Endothelial cell of umbilical vein (primary cell): ENCODE results near the gene LTB4R. TPM values are rescaled to one million over a fixed set of nuclear protein-coding genes. Genes with fewer than 3 reads are reported as not detected.

ENCODE experiments used
- BruUV-seq: library from RNA; stranded (reverse); fragments of 400-500 nt; replicated peaks from 2 replicates; lab custom pipeline; 2021; lab: Mats Ljungman, UMichigan
- CTCF ChIA-PET: fragments of 300-600, 350-600 bp; sonication (Branson Sonifier 250); formaldehyde crosslinking; loops from one replicate; lab custom pipeline; 2021; ENCODE audit warnings: antibody characterized with exemption, inconsistent platforms; lab: Charles Lee
- POLR2A ChIA-PET: fragments of 300-600, 350-600 bp; sonication (Branson Sonifier 250); formaldehyde crosslinking; loops from one replicate; lab custom pipeline; 2021; ENCODE audit warnings: antibody characterized with exemption, inconsistent platforms; lab: Charles Lee
- DNase-seq: peaks from one replicate; pipeline ENCODE4 v3.0.0-alpha.2; 2011; ENCODE audit warnings: low read depth, low spot score
- FAIRE-seq: peaks from 2 replicates; lab custom pipeline; 2011; peaks lifted over from hg19 to GRCh38; lab: Jason Lieb, UNC
- H2AFZ ChIP-seq: 2 replicates; pipeline ENCODE4 v1.6.0; 2012; ENCODE audit warnings: low read depth, low read length, control low read depth, inconsistent platforms
- H3K27ac ChIP-seq: 2 replicates; pipeline ENCODE4 v1.5.1; 2011; ENCODE audit warnings: low read depth, mild to moderate bottlenecking, control low read depth, low read length, moderate library complexity; ENCODE audit not compliant: insufficient read depth
- H3K27me3 ChIP-seq, 2 experiments: 2 replicates each; pipeline versions ENCODE4 v1.6.0 to v1.6.1; 2011; ENCODE audit warnings: low read length in 2 of 2, mixed read lengths in 1 of 2; ENCODE audit not compliant: control insufficient read depth in 2 of 2, insufficient read depth in 2 of 2
- H3K36me3 ChIP-seq, 2 experiments: 2 replicates in 1 of 2; 3 replicates in 1 of 2; pipeline ENCODE4 v1.5.1; 2011; ENCODE audit warnings: low read length in 2 of 2, mild to moderate bottlenecking in 1 of 2, moderate library complexity in 1 of 2; ENCODE audit not compliant: control insufficient read depth in 2 of 2, insufficient read depth in 2 of 2; ENCODE audit errors: extremely low read depth in 1 of 2
- H3K4me1 ChIP-seq: 3 replicates; pipeline ENCODE4 v1.5.1; 2011; ENCODE audit warnings: mild to moderate bottlenecking, low read length; ENCODE audit not compliant: control insufficient read depth, insufficient read depth; ENCODE audit errors: extremely low read depth
- H3K4me2 ChIP-seq: 2 replicates; pipeline ENCODE4 v1.6.1; 2011; ENCODE audit warnings: low read length, control low read depth, mixed read lengths; ENCODE audit not compliant: insufficient read depth
- H3K4me3 ChIP-seq, 3 experiments: fragments of 200-600 bp in 1 of 3; sonication (generic), shearing (Covaris generic) in 1 of 3; replicated peaks in 1 of 3; 2 replicates each; pipeline ENCODE4 v1.5.1; 2011 to 2016; ENCODE audit warnings: control low read depth in 3 of 3, low read length in 3 of 3, mild to moderate bottlenecking in 2 of 3, inconsistent platforms in 1 of 3, low read depth in 1 of 3, moderate library complexity in 1 of 3; ENCODE audit not compliant: insufficient read depth in 1 of 3
- H3K79me2 ChIP-seq: 2 replicates; pipeline ENCODE4 v1.6.0; 2012; ENCODE audit warnings: low read length, inconsistent platforms; ENCODE audit not compliant: control insufficient read depth, insufficient read depth
- H3K9ac ChIP-seq: replicated peaks from 2 replicates; pipeline ENCODE3; 2011; ENCODE audit warnings: low read length, control low read depth; ENCODE audit not compliant: insufficient read depth; ENCODE audit errors: extremely low read depth
- H3K9me1 ChIP-seq: replicated peaks from 3 replicates; pipeline ENCODE4 v1.6.0; 2011; ENCODE audit warnings: mild to moderate bottlenecking, low read length; ENCODE audit not compliant: control insufficient read depth, insufficient read depth; ENCODE audit errors: extremely low read depth
- H3K9me3 ChIP-seq: replicated peaks from 2 replicates; pipeline ENCODE4 v1.5.1; 2012; ENCODE audit warnings: low read length, inconsistent platforms; ENCODE audit not compliant: control insufficient read depth, insufficient read depth
- H4K20me1 ChIP-seq: replicated peaks from 2 replicates; pipeline ENCODE3; 2011; ENCODE audit warnings: mild to moderate bottlenecking, low read length; ENCODE audit not compliant: control insufficient read depth, insufficient read depth; ENCODE audit errors: extremely low read depth
- EZH2 ChIP-seq: IDR thresholded peaks from 2 replicates; pipeline ENCODE4 v1.6.1; 2012; ENCODE audit warnings: borderline replicate concordance, low read depth, mild to moderate bottlenecking, moderate library complexity, low read length, inconsistent platforms; ENCODE audit not compliant: severe bottlenecking
- FOS ChIP-seq: IDR thresholded peaks from 2 replicates; pipeline ENCODE4 v1.6.1; 2011; ENCODE audit warnings: mild to moderate bottlenecking, low read length, moderate library complexity, borderline replicate concordance; ENCODE audit not compliant: insufficient read depth
- GATA2 ChIP-seq: IDR thresholded peaks from 2 replicates; pipeline ENCODE4 v1.7.0; 2011; ENCODE audit warnings: low read depth, mild to moderate bottlenecking, moderate library complexity, mixed read lengths, low read length; ENCODE audit not compliant: insufficient read length, insufficient read depth
- JUN ChIP-seq: IDR thresholded peaks from 2 replicates; pipeline ENCODE4 v1.6.1; 2011; ENCODE audit warnings: borderline replicate concordance, low read depth; ENCODE audit not compliant: insufficient read length, insufficient read depth
- MYC ChIP-seq: IDR thresholded peaks from one replicate; pipeline ENCODE4 v1.6.1; 2011; ENCODE audit warnings: mild to moderate bottlenecking, low read depth, low read length
- POLR2A ChIP-seq: IDR thresholded peaks from 2 replicates; pipeline ENCODE4 v1.6.1; 2012; ENCODE audit warnings: low read depth, mild to moderate bottlenecking, control low read depth, low read length
- POLR2AphosphoS5 ChIP-seq: IDR thresholded peaks from 2 replicates; pipeline ENCODE4 v1.6.1; 2012; ENCODE audit warnings: low read depth, mild to moderate bottlenecking, control low read depth, low read length, moderate library complexity; ENCODE audit not compliant: insufficient read depth
- dilution Hi-C: fragments of 300-500 bp; cut with MboI; formaldehyde crosslinking; loops from one replicate; pipeline ENCODE4 v1.15.0; 2019; ENCODE audit warnings: low sequenced_read_pairs; ENCODE audit not compliant: extremely low pct_ligation_motif_present
- intact Hi-C: fragments of 100-400 bp; cut with micrococcal nuclease; formaldehyde crosslinking; loops from one replicate; pipeline ENCODE4 v1.10.0; 2022
- polyA plus RNA-seq, 4 experiments: library from polyadenylated mRNA; depleted of rRNA in 3 of 4; stranded (reverse) in 3 of 4; unstranded in 1 of 4; fragments of >200 nt; gene quantifications; 2 replicates each; pipeline versions ENCODE4 v1.2.1 to v1.2.3, GENCODE V29; 2011 to 2012; ENCODE audit warnings: missing spikeins in 1 of 4
- total RNA-seq: library from RNA; stranded (reverse); gene quantifications from 2 replicates; pipeline ENCODE4 v1.2.3, GENCODE V29; 2021
- TF ChIP-seq, protein P1 (sequence below): IDR thresholded peaks from 2 replicates; pipeline ENCODE4 v1.6.1; 2011; ENCODE audit not compliant: insufficient read depth, insufficient read length
- TF ChIP-seq, protein P2 (sequence below), 2 donors: IDR thresholded peaks; 1 replicate in 1 of 2; 2 replicates in 1 of 2; pipeline ENCODE4 v1.5.1; 2011; ENCODE audit warnings: low read length in 2 of 2, mild to moderate bottlenecking in 2 of 2, moderate library complexity in 2 of 2, control low read depth in 1 of 2, inconsistent platforms in 1 of 2, low read depth in 1 of 2; ENCODE audit not compliant: insufficient read depth in 1 of 2; ENCODE audit errors: extremely low read depth in 1 of 2

The LTB4R gene
- total and polyA plus RNA-seq, 2 donors (not counting 3 experiments of a cell fraction or from before 2014, with no cell fraction given): 9.1 to 10.5 TPM

DNA sequence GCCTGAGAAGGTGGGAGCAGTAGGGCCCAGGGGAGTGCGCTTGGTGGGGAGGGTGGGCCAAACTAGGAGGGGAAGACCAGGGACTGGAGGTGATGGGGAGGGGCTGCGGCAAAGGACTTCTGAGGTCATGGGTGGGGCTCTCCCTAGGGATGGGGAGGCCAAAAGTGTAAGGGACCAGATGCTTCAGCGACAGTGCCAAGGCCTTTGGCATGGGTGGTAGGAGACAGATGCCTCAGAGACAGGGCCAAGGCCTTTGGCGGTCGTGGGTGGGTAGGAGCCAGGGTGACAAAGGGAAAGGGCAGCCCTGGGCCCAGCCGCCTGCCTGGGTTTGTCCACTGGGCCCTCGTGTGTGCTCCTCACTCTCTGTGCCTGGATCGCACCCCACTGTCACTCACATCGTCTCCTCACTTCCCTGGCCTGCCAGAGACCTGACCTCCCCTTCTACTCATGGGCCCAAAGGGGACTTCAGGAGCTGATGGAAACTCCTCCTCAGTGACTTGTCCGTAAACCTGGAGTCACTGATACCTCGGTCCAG lies 26.7 kb upstream of the LTB4R start:
- no peak overlapping the region for H3K4me3 ChIP-seq
- ChIA-PET POLR2A (no interaction called here), CTCF (interaction anchor here (0.9 to 1.6 kb wide), 3 partner anchors 12 to 23 kb away, joined by 3 to 4 read pairs (median 3); partner anchors contain the start of gene CIDEB)
- intact Hi-C loops: no loop called here
- H3K9ac ChIP-seq: no peak overlapping the region
- no peaks in the 10 kb centered on the region for H4K20me1 ChIP-seq
- TF ChIP-seq, protein P1, sequence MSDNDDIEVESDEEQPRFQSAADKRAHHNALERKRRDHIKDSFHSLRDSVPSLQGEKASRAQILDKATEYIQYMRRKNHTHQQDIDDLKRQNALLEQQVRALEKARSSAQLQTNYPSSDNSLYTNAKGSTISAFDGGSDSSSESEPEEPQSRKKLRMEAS: no peak
- TF ChIP-seq GATA2 (no peak), MYC (no peak), FOS (no peak), POLR2AphosphoS5 (no peak), POLR2A (no peak), JUN (no peak), EZH2 (no peak)
- TF ChIP-seq, protein P2, sequence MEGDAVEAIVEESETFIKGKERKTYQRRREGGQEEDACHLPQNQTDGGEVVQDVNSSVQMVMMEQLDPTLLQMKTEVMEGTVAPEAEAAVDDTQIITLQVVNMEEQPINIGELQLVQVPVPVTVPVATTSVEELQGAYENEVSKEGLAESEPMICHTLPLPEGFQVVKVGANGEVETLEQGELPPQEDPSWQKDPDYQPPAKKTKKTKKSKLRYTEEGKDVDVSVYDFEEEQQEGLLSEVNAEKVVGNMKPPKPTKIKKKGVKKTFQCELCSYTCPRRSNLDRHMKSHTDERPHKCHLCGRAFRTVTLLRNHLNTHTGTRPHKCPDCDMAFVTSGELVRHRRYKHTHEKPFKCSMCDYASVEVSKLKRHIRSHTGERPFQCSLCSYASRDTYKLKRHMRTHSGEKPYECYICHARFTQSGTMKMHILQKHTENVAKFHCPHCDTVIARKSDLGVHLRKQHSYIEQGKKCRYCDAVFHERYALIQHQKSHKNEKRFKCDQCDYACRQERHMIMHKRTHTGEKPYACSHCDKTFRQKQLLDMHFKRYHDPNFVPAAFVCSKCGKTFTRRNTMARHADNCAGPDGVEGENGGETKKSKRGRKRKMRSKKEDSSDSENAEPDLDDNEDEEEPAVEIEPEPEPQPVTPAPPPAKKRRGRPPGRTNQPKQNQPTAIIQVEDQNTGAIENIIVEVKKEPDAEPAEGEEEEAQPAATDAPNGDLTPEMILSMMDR (IDR thresholded peaks at IDR 0.05; ENCODE audit: extremely low read depth in 1 of 2, insufficient read depth in 1 of 2, low read depth in 1 of 2, low read length in 2 of 2): no peak
- H3K27me3 ChIP-seq: no peaks in the 10 kb centered on the region
- dilution Hi-C loops: no loop called here
- H3K36me3 ChIP-seq: no peaks in the 10 kb centered on the region
- BruUV-seq: no TSS peak
- H3K4me1 ChIP-seq: no peaks in the 10 kb centered on the region
- H3K79me2 ChIP-seq: no peaks in the 10 kb centered on the region
- DNase-seq: no peak
- no peaks in the 10 kb centered on the region for H3K9me1 ChIP-seq
- no peaks in the 10 kb centered on the region for H3K9me3 ChIP-seq
- H3K4me2 ChIP-seq: no peak overlapping the region
- no peak for FAIRE-seq
- H2AFZ ChIP-seq: no peak overlapping the region
- H3K27ac ChIP-seq: no peak overlapping the region
